RPMI8226 (cell line): ENCODE measurements around the gene ARL6IP6.

Experiments used
- DNase-seq: peaks from one replicate; pipeline ENCODE4 v3.0.0-alpha.2; 2015

Gene ARL6IP6

GRCh38 chr2:152811916-152812315 is 93.5 kb downstream of the ARL6IP6 start:
- DNase-seq, result no peak
